Activated T-cell treated with anti-CD3 and anti-CD28 coated beads, Interleukin-2, amount 50 U/mL, for 72 hours (primary cell): ENCODE results near the gene ALG1L2. TPM values are rescaled to one million over a fixed set of nuclear protein-coding genes. Genes with fewer than 3 reads are reported as not detected.
"Not testable (repeated sequence)": the region's sequence is repeated elsewhere in the genome, so short reads cannot be mapped to it uniquely, and the experiment has no call there.

Experiments used
- ATAC-seq, 2 donors: fragments of 150-1000 bp; cut with Tn5 transposase; replicated peaks in 1 of 2; 2 replicates each; pipeline ENCODE4 v1.10.0; 2021; ENCODE audit warnings: moderate library complexity in 2 of 2, mild to moderate bottlenecking in 1 of 2
- DNase-seq, 2 donors: peaks; one replicate each; pipeline ENCODE4 v3.0.0; 2021 to 2022; ENCODE audit warnings: mixed read lengths in 1 of 2
- H3K27ac Mint-ChIP-seq: one replicate; pipeline ENCODE4 v1.8.0; 2022; ENCODE audit warnings: mild to moderate bottlenecking, moderate library complexity, mixed read lengths
- H3K27me3 Mint-ChIP-seq: one replicate; pipeline ENCODE4 v1.8.0; 2022; ENCODE audit warnings: low read depth, mixed read lengths
- H3K36me3 Mint-ChIP-seq, 2 donors: one replicate each; pipeline ENCODE4 v1.8.0; 2022; ENCODE audit warnings: mixed read lengths in 2 of 2, mild to moderate bottlenecking in 1 of 2; ENCODE audit not compliant: insufficient read depth in 2 of 2
- H3K4me1 Mint-ChIP-seq: one replicate; pipeline ENCODE4 v1.8.0; 2022; ENCODE audit warnings: low read depth, mixed read lengths
- H3K4me3 Mint-ChIP-seq, 2 donors: one replicate each; pipeline ENCODE4 v1.8.0; 2022; ENCODE audit warnings: mild to moderate bottlenecking in 2 of 2, mixed read lengths in 2 of 2, moderate library complexity in 2 of 2
- H3K9me3 Mint-ChIP-seq, 2 donors: one replicate each; pipeline ENCODE4 v1.8.0; 2022; ENCODE audit warnings: mixed read lengths in 2 of 2
- total RNA-seq, 2 donors: library from RNA; stranded (reverse); gene quantifications; one replicate each; pipeline ENCODE4 v1.2.3, GENCODE V29; 2022

ALG1L2 gene
- total RNA-seq, 2 donors from 2014 or later = not detected

- H3K27ac Mint-ChIP-seq = no peak overlapping the region
Observed at GRCh38 chr3:130077636-130078035, 4.0 kb upstream of the ALG1L2 start.

GRCh38 chr3:130083363-130084090, 1.9 kb downstream of the ALG1L2 start:
- DNase-seq, H3K27me3 Mint-ChIP-seq, H3K4me3 Mint-ChIP-seq, ATAC-seq, H3K4me1 Mint-ChIP-seq, H3K27ac Mint-ChIP-seq, H3K9me3 Mint-ChIP-seq, H3K36me3 Mint-ChIP-seq: not testable (repeated sequence)

More at GRCh38 chr3:130077636-130078035, 4.0 kb upstream of the ALG1L2 start:
- Mint-ChIP-seq H3K4me1 (no peaks in the 10 kb centered on the region), H3K36me3 (peaks cover 0 to 4% of the 10 kb centered on the region in 2 donors), H3K27me3 (peaks cover 18% of the 10 kb centered on the region), H3K4me3 (no peak overlapping the region), H3K9me3 (no peaks in the 10 kb centered on the region)
- DNase-seq (no peak), ATAC-seq (no peak)

- no peaks in the 10 kb centered on the region for H3K4me1 Mint-ChIP-seq
- H3K9me3 Mint-ChIP-seq = no peaks in the 10 kb centered on the region
- no peaks in the 10 kb centered on the region for H3K36me3 Mint-ChIP-seq
- no peak for DNase-seq
- no peak for ATAC-seq
- H3K27ac Mint-ChIP-seq = no peak overlapping the region
- H3K4me3 Mint-ChIP-seq = no peak overlapping the region
- peaks cover 8% of the 10 kb centered on the region for H3K27me3 Mint-ChIP-seq
Observed at GRCh38 chr3:130084436-130084980, 2.9 kb downstream of the ALG1L2 start.

- no peak overlapping the region for H3K4me3 Mint-ChIP-seq
- H3K27me3 Mint-ChIP-seq = peaks cover 8% of the 10 kb centered on the region
- H3K27ac Mint-ChIP-seq = no peak overlapping the region
- no peaks in the 10 kb centered on the region for H3K4me1 Mint-ChIP-seq
- no peaks in the 10 kb centered on the region for H3K9me3 Mint-ChIP-seq
- DNase-seq = no peak
- no peaks in the 10 kb centered on the region for H3K36me3 Mint-ChIP-seq
- ATAC-seq = no peak
Observed at GRCh38 chr3:130085881-130086280, 4.2 kb downstream of the ALG1L2 start.

- not testable (repeated sequence) for H3K27me3 Mint-ChIP-seq, H3K36me3 Mint-ChIP-seq, H3K9me3 Mint-ChIP-seq, ATAC-seq, H3K4me1 Mint-ChIP-seq, H3K4me3 Mint-ChIP-seq, H3K27ac Mint-ChIP-seq, DNase-seq
Observed at GRCh38 chr3:130086628-130087027, 5.0 kb downstream of the ALG1L2 start.

GRCh38 chr3:130088061-130088460, 6.4 kb downstream of the ALG1L2 start:
- H3K27ac Mint-ChIP-seq = no peak overlapping the region
- no peak for ATAC-seq
- no peak for DNase-seq
- H3K36me3 Mint-ChIP-seq = no peaks in the 10 kb centered on the region
- no peaks in the 10 kb centered on the region for H3K9me3 Mint-ChIP-seq
- H3K4me1 Mint-ChIP-seq = peaks cover 2% of the 10 kb centered on the region
- H3K27me3 Mint-ChIP-seq = no peaks in the 10 kb centered on the region
- H3K4me3 Mint-ChIP-seq = no peak overlapping the region

- not testable (repeated sequence) for DNase-seq, H3K4me3 Mint-ChIP-seq, H3K27ac Mint-ChIP-seq, H3K9me3 Mint-ChIP-seq, H3K36me3 Mint-ChIP-seq, H3K27me3 Mint-ChIP-seq, ATAC-seq
- peaks cover 25% of the 10 kb centered on the region for H3K4me1 Mint-ChIP-seq
Observed at GRCh38 chr3:130090681-130091080, 9.1 kb downstream of the ALG1L2 start.

GRCh38 chr3:130091958-130092357, 10.3 kb downstream of the ALG1L2 start:
- H3K27ac Mint-ChIP-seq = no peak overlapping the region
- H3K4me1 Mint-ChIP-seq = peaks cover 27% of the 10 kb centered on the region
- DNase-seq (no peak), ATAC-seq (no peak)
- no peak overlapping the region for H3K4me3 Mint-ChIP-seq
- no peaks in the 10 kb centered on the region for H3K36me3 Mint-ChIP-seq
- H3K9me3 Mint-ChIP-seq = no peaks in the 10 kb centered on the region
- H3K27me3 Mint-ChIP-seq = no peaks in the 10 kb centered on the region

GRCh38 chr3:130093741-130094391, 12.2 kb downstream of the ALG1L2 start:
- Mint-ChIP-seq H3K4me1 (peaks cover 39% of the 10 kb centered on the region), H3K4me3 (peak overlapping the region; percentile 74 to 77), H3K27ac (peak overlapping the region; percentile 33), H3K9me3 (no peaks in the 10 kb centered on the region), H3K27me3 (no peaks in the 10 kb centered on the region), H3K36me3 (no peaks in the 10 kb centered on the region)
- ATAC-seq (peak; percentile 22 to 52), DNase-seq (peak; percentile 42 to 51)

- DNase-seq = peak; percentile 49 to 56
- peaks cover 39% of the 10 kb centered on the region for H3K4me1 Mint-ChIP-seq
- H3K4me3 Mint-ChIP-seq = peak overlapping the region; percentile 74 to 77
- ATAC-seq, H3K36me3 Mint-ChIP-seq, H3K27ac Mint-ChIP-seq, H3K27me3 Mint-ChIP-seq, H3K9me3 Mint-ChIP-seq: not testable (repeated sequence)
Observed at GRCh38 chr3:130094491-130094941, 12.9 kb downstream of the ALG1L2 start.

- not testable (repeated sequence) for H3K4me3 Mint-ChIP-seq, ATAC-seq, H3K9me3 Mint-ChIP-seq, H3K27me3 Mint-ChIP-seq, DNase-seq, H3K36me3 Mint-ChIP-seq, H3K27ac Mint-ChIP-seq
- peaks cover 39% of the 10 kb centered on the region for H3K4me1 Mint-ChIP-seq
Observed at GRCh38 chr3:130095858-130096257, 14.2 kb downstream of the ALG1L2 start.

GRCh38 chr3:130097096-130097495, 15.5 kb downstream of the ALG1L2 start:
- H3K36me3 Mint-ChIP-seq, H3K27me3 Mint-ChIP-seq, DNase-seq, H3K4me3 Mint-ChIP-seq, H3K27ac Mint-ChIP-seq, H3K9me3 Mint-ChIP-seq, ATAC-seq: not testable (repeated sequence)
- H3K4me1 Mint-ChIP-seq = peaks cover 39% of the 10 kb centered on the region
